Ishikawa (cell line): ENCODE measurements around the gene WDR4.

Source experiments
- CEBPB ChIP-seq: IDR thresholded peaks from 2 replicates; pipeline ENCODE4 v1.6.1; 2012
- CREB1 ChIP-seq: IDR thresholded peaks from 2 replicates; pipeline ENCODE4 v1.6.1; 2012; ENCODE audit warnings: low read depth
- EP300 ChIP-seq: IDR thresholded peaks from 2 replicates; pipeline ENCODE4 v1.6.1; 2012; ENCODE audit warnings: borderline replicate concordance
- RAD21 ChIP-seq: IDR thresholded peaks from 2 replicates; pipeline ENCODE4 v1.6.1; 2012; ENCODE audit warnings: low read depth
- TAF1 ChIP-seq: IDR thresholded peaks from 2 replicates; pipeline ENCODE4 v1.6.1; 2012; ENCODE audit warnings: low read depth, mild to moderate bottlenecking
- TCF12 ChIP-seq: IDR thresholded peaks from 2 replicates; pipeline ENCODE4 v1.6.1; 2012; ENCODE audit warnings: low read depth
- TF ChIP-seq, protein P1 (sequence below): IDR thresholded peaks from 2 replicates; pipeline ENCODE4 v1.6.1; 2012

GRCh38 chr21:42835211-42835610 lies 44.1 kb downstream of the WDR4 start:
- TF ChIP-seq CREB1, result no peak
- TF ChIP-seq EP300, result no peak
- no peak for TF ChIP-seq CEBPB
- no peak for TF ChIP-seq TAF1
- no peak for TF ChIP-seq TCF12
- TF ChIP-seq, protein P1, sequence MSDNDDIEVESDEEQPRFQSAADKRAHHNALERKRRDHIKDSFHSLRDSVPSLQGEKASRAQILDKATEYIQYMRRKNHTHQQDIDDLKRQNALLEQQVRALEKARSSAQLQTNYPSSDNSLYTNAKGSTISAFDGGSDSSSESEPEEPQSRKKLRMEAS, result no peak
- TF ChIP-seq RAD21, result no peak
